Large intestine (tissue), 3 donors: ENCODE measurements around the gene SMIM1. TPM values are rescaled to one million over a fixed set of nuclear protein-coding genes. Genes with fewer than 3 reads are reported as not detected.
"Not testable (repeated sequence)": the region's sequence is repeated elsewhere in the genome, so short reads cannot be mapped to it uniquely, and the experiment has no call there.

Experiments
- DNase-seq, 2 donors: peaks; one replicate each; pipeline versions ENCODE4 v3.0.0 to v3.0.0-alpha.2; 2013
- H3K27ac ChIP-seq: one replicate; pipeline ENCODE4 v1.5.1; 2013; ENCODE audit warnings: low read length
- H3K27me3 ChIP-seq: 2 replicates; pipeline ENCODE4 v1.6.1; 2013; ENCODE audit warnings: low read length; ENCODE audit not compliant: control insufficient read depth, insufficient read depth
- H3K36me3 ChIP-seq: 2 replicates; pipeline ENCODE4 v1.6.1; 2013; ENCODE audit warnings: low read length; ENCODE audit not compliant: control insufficient read depth, insufficient read depth
- H3K4me1 ChIP-seq: one replicate; pipeline ENCODE4 v1.6.1; 2013; ENCODE audit warnings: low read length; ENCODE audit not compliant: control insufficient read depth, insufficient read depth
- H3K4me3 ChIP-seq: one replicate; pipeline ENCODE4 v1.5.1; 2013; ENCODE audit warnings: low read length
- H3K9me3 ChIP-seq: one replicate; pipeline ENCODE4 v1.6.1; 2013; ENCODE audit warnings: mild to moderate bottlenecking, low read depth, low read length, moderate library complexity; ENCODE audit not compliant: control insufficient read depth
- WGBS: methylation state at CpG from one replicate; pipeline ENCODE4 v1.1.5; 2013; ENCODE audit warnings: low lambda C conversion rate; ENCODE audit not compliant: insufficient coverage; 5-methylcytosine and 5-hydroxymethylcytosine counted together
- polyA plus RNA-seq: library from polyadenylated mRNA; unstranded; fragments of 120-200 nt; gene quantifications from one replicate; pipeline ENCODE4 v1.2.1, GENCODE V29; 2013

SMIM1 gene
- polyA plus RNA-seq, 1 donor, result 66.0 TPM

- no peak for DNase-seq
- Histone ChIP-seq H3K27ac (no peak overlapping the region), H3K27me3 (peaks cover 4% of the 10 kb centered on the region), H3K36me3 (peaks cover 18% of the 10 kb centered on the region), H3K4me1 (peaks cover 6% of the 10 kb centered on the region), H3K9me3 (no peaks in the 10 kb centered on the region), H3K4me3 (peak overlapping the region; percentile 55)
- no CpG with 5 or more reads among the region's 25 CpGs for WGBS
Measured at GRCh38 chr1:3745590-3746381, 26.8 kb upstream of the SMIM1 start.

GRCh38 chr1:3746389-3746829 is 26.1 kb upstream of the SMIM1 start:
- no peak overlapping the region for H3K27ac ChIP-seq
- peaks cover 17% of the 10 kb centered on the region for H3K36me3 ChIP-seq
- no CpG with 5 or more reads among the region's 35 CpGs for WGBS
- H3K9me3 ChIP-seq, result no peaks in the 10 kb centered on the region
- peak in 1 of 2 donors; percentile 31 for DNase-seq
- H3K4me1 ChIP-seq, result peaks cover 6% of the 10 kb centered on the region
- peaks cover 10% of the 10 kb centered on the region for H3K27me3 ChIP-seq
- peak overlapping the region; percentile 55 for H3K4me3 ChIP-seq

- Histone ChIP-seq H3K4me3 (peak overlapping the region; percentile 55), H3K9me3 (no peaks in the 10 kb centered on the region), H3K27ac (no peak overlapping the region), H3K36me3 (peaks cover 12% of the 10 kb centered on the region), H3K27me3 (peaks cover 11% of the 10 kb centered on the region), H3K4me1 (peaks cover 6% of the 10 kb centered on the region)
- no CpG with 5 or more reads among the region's 73 CpGs for WGBS
- peak; percentile 81 to 91 for DNase-seq
Measured at GRCh38 chr1:3746830-3747521, 25.6 kb upstream of the SMIM1 start.

GRCh38 chr1:3747522-3747848 is 25.1 kb upstream of the SMIM1 start:
- Histone ChIP-seq H3K4me1 (peaks cover 6% of the 10 kb centered on the region), H3K36me3 (peaks cover 7% of the 10 kb centered on the region), H3K27me3 (peaks cover 15% of the 10 kb centered on the region), H3K9me3 (no peaks in the 10 kb centered on the region), H3K27ac (no peak overlapping the region), H3K4me3 (peak overlapping the region; percentile 55)
- DNase-seq, result no peak
- WGBS, result no CpG with 5 or more reads among the region's 6 CpGs

GRCh38 chr1:3747903-3748302 is 24.6 kb upstream of the SMIM1 start:
- no peak overlapping the region for H3K27ac ChIP-seq
- peak overlapping the region; percentile 55 for H3K4me3 ChIP-seq
- WGBS, result no CpG with 5 or more reads among the region's 13 CpGs
- H3K9me3 ChIP-seq, result no peaks in the 10 kb centered on the region
- peaks cover 6% of the 10 kb centered on the region for H3K4me1 ChIP-seq
- peaks cover 3% of the 10 kb centered on the region for H3K36me3 ChIP-seq
- H3K27me3 ChIP-seq, result peaks cover 18% of the 10 kb centered on the region
- DNase-seq, result no peak

GRCh38 chr1:3748316-3748900 is 24.1 kb upstream of the SMIM1 start:
- not testable (repeated sequence) for H3K4me3 ChIP-seq, H3K9me3 ChIP-seq, H3K36me3 ChIP-seq, H3K27ac ChIP-seq, H3K4me1 ChIP-seq, DNase-seq
- no CpG with 5 or more reads among the region's 15 CpGs for WGBS
- peaks cover 18% of the 10 kb centered on the region for H3K27me3 ChIP-seq

- no peaks in the 10 kb centered on the region for H3K36me3 ChIP-seq
- H3K27me3 ChIP-seq, result peaks cover 18% of the 10 kb centered on the region
- H3K27ac ChIP-seq, result no peak overlapping the region
- H3K4me3 ChIP-seq, result no peak overlapping the region
- peaks cover 6% of the 10 kb centered on the region for H3K4me1 ChIP-seq
- no peaks in the 10 kb centered on the region for H3K9me3 ChIP-seq
- DNase-seq, result no peak
- 100% methylated on average over 1 of the region's 5 CpGs for WGBS
Measured at GRCh38 chr1:3749512-3749911, 23.0 kb upstream of the SMIM1 start.

GRCh38 chr1:3750741-3751140 is 21.8 kb upstream of the SMIM1 start:
- no peak for DNase-seq
- no peak overlapping the region for H3K4me3 ChIP-seq
- no peaks in the 10 kb centered on the region for H3K9me3 ChIP-seq
- 39% methylated on average over 2 of the region's 6 CpGs for WGBS
- H3K27ac ChIP-seq, result no peak overlapping the region
- peaks cover 6% of the 10 kb centered on the region for H3K4me1 ChIP-seq
- H3K27me3 ChIP-seq, result peaks cover 25% of the 10 kb centered on the region
- H3K36me3 ChIP-seq, result no peaks in the 10 kb centered on the region

GRCh38 chr1:3752400-3752945 is 20.1 kb upstream of the SMIM1 start, which contains the start of gene CCDC27:
CCDC27 (plus strand) TSS chr1:3752450; CDS start chr1:3752482, 32 bp downstream.
- Histone ChIP-seq H3K36me3 (no peaks in the 10 kb centered on the region), H3K4me1 (peaks cover 6% of the 10 kb centered on the region), H3K27ac (no peak within 1 kb of the TSS), H3K4me3 (no peak within 1 kb of the TSS), H3K9me3 (no peaks in the 10 kb centered on the region), H3K27me3 (peaks cover 25% of the 10 kb centered on the region)
- no CpG with 5 or more reads among the region's 17 CpGs for WGBS
- no peak for DNase-seq

GRCh38 chr1:3753656-3754454 is 18.7 kb upstream of the SMIM1 start:
- peaks cover 25% of the 10 kb centered on the region for H3K27me3 ChIP-seq
- no peak overlapping the region for H3K4me3 ChIP-seq
- H3K9me3 ChIP-seq, result no peaks in the 10 kb centered on the region
- no peaks in the 10 kb centered on the region for H3K36me3 ChIP-seq
- DNase-seq, result no peak
- no peak overlapping the region for H3K27ac ChIP-seq
- no CpG with 5 or more reads among the region's 20 CpGs for WGBS
- H3K4me1 ChIP-seq, result no peaks in the 10 kb centered on the region
